GM19025 (cell line): Measurements from ENCODE around the gene ADPRM.

ENCODE experiments used
- ATAC-seq: cut with Tn5 transposase; IDR thresholded peaks from one replicate; pipeline ENCODE4 v1.9.1; 2021; ENCODE audit warnings: mild to moderate bottlenecking, low read depth, moderate library complexity; ENCODE audit not compliant: unreplicated experiment

Gene ADPRM

DNA sequence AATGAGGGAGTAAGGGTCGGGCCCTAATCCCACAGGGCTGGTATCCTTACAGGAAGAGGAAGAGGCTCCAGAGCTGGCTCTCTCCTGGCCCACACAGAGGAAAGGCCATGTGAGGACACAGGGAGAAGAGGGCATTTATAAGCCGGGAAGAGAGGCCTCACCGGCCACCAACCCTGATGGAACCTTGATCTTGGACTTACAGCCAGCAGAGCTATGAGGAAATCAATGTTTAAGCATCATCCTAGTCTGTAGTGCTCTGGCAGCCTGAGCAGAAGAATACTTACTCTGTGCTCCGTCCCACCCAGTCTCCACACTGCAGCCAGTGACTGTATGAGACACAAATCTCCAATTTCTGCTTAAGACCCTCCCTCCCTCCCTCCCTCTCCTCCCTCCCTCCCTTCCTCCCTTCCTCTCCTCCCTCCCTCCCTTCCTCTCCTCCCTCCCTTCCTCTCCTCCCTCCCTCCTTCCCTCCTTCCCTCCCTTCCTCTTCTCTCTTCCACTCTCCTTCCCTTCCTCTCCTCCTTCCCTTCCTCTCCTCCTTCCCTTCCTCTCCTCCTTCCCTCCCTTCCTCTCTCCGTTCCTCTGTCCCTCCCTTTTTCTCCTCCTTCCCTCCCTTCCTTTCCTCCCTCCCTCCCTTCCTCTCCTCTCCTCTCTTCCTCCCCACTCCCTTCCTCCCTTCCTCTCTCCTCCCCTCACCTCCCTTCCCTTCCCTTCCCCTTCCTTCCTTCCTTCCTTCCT, 41.3 kb downstream of the ADPRM start:
- ATAC-seq, result no peak

DNA sequence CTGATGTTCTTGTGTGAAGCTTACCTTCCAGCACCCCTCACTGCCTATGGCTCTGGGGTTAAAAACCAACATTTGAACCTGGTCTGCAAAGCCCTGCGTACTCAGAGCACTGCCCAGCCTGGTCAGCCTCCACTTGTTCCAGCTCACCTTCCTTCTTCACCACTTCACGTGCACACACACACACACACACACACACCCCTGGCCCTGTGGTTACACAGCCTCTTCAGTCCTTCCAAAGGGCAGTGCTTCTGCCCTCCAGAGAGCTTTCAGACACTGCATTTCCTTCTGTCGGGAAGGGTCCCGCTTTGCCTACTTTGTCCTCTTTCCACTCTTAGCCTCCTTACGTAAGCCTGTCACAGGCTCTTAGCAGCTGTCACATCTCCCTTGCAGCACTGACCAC, 42.0 kb downstream of the ADPRM start:
- no peak for ATAC-seq

DNA sequence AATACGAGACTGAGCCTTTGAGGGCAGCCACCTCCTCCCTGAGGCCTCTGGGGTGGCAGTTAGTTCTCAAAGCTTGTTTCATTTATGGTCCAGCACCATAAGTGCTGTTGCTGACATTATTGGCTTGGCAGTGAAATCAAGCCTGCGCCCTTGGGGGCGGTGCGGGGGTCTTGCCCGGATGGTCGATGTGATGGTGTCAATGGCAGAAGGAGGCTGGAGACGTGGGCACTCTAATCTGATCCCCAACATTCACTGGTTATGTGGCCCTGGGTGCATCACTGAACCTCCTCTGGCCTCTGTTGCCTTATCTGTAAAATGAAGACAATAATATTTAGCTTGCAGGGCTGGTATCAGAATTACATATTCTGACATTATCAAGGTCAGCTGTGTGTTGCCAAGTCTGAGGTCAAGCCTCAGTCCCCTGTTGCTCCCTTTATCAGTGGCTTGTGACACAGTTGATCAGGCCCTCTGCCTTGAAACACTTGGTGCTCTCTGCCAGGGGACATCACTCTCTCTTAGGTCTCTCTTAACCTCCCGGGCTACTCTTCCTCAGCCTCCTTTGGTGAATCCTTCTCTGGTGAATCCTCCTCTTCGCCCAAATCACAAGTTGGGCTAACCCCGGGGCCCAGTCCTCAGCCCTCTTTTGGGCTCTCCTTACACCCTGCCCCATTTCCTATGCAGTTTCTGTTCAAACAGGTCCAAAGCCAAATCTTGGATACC, 44.2 kb downstream of the ADPRM start:
- ATAC-seq, result no peak

DNA sequence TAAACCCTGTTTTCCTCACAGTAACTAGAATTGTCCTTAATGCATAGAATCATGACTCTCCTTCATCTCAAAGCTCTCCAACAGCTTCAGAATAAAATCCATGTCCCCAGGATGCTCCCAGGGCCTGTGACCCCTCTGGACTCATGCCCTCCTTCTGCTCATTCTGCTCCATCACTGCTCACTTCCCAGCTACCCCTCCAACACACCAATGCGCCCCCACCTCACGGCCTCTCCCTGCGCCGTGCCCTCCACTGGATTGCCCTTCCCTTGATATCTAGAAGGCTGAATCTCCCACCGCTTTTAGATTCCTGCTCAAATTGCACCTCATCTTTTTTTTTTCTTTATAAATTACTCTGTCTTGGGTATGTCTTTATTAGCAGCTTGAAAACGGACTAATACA, 45.0 kb downstream of the ADPRM start:
- ATAC-seq, result no peak

DNA sequence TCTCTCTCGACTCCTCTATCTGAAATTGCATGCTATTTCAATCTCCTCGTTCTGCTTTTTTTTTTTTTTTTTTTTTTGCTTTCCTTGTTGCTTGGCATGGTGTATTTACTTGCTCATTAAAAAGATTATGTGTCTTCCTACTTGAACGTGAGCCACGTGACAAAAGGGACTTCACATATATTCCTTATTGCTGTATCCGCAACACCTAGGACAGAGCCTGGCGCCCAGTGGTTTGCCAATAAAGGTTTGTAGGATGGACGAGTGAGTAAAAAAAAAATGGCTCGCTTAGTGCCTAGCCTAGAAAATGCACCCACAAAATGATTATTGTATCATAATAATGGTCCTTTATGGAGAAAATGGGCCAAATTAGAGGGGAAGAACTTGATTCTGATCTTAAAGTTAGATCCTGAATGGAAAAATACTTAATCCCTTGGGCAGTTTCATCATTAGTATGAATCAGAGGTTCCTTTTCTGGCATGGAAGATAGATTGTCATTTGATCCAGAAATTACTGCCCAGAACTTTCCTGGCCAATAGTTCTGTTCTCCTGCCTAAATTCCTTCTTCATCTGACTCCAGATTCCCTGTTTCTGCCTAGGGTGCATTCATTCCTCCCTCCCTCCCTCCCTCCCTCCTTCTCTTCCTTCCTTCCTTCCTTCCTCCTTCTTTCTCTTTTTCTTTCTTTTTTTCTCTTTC, 46.1 kb downstream of the ADPRM start:
- no peak for ATAC-seq

DNA sequence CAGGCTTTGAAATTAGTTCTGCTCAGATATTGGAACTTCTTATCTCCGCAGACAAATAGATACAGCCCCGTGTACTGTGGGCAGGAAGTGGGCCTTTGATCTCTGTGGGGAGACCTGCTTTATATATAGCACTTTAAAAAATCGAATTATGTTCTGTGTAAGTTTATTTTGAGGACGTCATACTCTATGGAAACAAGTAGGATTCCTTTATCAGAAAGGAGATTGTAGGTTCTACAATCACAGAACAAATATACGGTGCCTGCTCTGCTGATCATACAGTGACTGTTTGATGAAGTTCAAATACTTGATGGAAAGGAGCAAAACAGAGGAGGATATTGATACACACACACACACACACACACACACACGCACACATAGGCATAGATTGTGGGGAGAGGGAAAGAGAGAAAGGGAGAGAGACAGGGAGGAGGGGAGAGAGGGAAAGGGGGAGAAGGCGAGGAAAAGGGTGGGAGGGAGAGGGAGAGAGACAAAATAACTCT, 47.2 kb downstream of the ADPRM start:
- ATAC-seq, result no peak

DNA sequence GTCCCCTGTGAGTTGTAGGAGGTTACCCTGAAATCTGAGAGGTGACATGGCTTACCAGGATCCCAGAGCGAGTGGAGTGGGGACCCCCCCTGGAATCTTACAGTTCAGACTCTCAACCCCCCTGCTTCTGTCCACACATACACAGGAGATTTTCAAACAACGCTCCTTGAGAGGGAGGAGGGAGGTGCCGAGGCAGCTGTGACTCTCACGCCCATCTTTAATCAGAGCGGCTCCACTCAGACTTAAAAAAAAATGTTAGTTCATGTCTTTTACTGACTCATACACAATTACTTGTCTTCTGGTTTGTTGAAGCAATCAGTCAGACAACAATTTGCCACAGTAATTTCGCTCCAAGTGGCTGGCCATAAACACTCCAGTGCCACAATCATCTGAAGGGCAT, 47.8 kb downstream of the ADPRM start:
- ATAC-seq, result no peak

DNA sequence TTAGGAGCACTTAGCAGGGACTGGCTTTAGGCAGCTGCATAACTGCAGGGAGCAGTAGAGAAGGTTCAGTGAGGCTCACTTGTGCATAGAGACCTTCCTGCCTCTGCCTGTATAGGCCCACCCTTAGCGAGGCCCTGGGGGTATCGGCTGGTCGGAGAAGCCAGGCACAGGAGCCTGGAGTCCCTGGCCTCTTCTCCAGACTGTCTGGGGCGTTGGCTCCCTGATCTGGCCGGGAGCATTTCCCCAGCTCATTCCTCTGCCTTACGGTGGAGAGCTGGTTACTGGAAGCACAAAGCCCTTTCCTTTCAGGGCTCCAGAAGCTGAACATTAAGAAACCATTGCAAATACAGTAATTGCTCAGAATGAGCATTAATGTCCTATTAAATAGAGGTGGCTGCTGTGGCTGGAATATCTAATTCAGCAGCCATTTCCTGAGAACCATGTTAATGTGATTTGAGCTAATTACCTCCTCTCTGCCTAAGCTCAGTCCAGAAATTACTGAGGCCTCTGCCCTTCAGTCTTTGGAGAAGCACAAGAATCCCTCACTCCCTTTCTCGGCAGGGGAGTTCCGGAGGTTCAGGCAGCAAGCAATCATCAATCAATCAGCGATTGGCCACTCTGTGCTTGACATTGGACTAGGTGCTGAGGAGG, 51.3 kb downstream of the ADPRM start:
- no peak for ATAC-seq

DNA sequence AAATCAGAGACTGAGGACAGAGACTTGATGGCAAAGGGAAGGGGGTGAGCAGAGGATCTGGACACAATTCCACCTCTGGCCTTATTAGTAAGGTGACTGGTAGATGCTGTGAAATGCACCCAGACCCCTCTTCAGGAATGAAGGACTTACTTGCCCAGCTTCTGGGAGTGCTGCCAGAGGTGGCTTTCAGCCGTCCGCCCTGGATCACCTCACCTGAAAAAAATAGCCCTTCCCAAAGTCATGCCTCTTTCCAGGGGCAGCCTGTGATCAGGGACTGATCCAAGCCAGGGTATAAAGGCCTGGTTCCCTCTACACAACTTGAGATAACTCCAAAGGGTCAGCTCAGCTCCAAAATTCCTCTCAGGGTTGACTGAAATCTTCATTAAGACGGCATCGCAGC, 52.8 kb downstream of the ADPRM start:
- ATAC-seq, result no peak

DNA sequence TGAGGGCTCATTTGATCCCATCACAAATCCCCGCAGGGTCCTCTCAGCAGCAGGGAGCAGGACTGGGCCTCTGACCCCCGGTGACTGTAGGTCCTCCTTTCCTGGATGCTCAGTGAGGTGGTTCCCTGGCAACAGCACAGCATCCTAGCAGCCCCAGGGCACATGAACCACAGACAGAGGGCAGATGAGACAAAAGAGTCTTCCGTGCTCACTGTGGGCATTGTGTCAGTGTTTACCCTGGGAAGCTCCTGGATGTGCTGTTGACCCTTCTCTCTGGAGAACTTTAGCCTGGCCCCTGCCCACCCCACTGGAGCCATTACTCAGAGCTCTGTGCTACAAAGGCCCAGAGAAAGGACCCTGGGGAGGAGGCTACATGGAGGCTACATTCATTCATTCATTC, 54.2 kb downstream of the ADPRM start:
- no peak for ATAC-seq

DNA sequence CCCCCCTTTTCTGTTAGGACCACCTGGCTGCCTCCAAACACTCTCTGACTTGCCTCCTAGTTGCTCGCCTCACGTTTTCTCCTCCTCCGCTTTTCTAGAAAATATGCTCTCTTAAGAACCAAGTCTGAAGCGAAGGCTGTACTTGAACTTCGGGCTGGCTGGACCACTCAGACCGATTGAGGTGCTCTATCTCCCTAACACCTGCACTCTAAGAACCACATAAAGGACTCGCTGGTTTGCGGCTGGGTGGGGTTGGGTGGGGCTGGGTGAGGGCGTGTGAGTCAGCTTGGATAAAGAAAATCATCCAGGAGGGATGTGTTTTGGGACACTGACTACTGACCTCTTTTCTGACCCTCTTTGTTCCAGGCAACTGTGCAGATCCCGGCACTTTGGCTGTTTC, 55.3 kb downstream of the ADPRM start:
- no peak for ATAC-seq

DNA sequence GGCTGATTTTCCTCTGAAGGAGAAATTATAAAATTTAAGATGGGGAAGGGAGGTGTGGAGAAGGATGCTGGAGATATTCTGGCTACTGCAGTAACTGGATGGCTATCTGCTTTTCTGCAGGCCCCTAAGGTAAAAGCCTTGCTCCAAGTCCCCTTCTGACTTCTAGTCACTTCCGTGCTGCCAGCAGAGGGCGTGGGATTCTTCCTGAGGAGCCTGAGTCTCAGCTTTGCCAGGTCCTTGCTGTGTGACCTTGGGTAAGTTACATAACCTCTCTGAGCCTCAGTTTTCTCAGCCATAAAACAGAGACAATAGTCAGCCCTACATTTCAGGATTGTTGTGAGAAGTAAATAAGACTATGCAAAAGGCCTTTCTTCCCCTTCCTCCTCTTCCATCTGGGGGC, 56.7 kb downstream of the ADPRM start:
- ATAC-seq, result no peak

DNA sequence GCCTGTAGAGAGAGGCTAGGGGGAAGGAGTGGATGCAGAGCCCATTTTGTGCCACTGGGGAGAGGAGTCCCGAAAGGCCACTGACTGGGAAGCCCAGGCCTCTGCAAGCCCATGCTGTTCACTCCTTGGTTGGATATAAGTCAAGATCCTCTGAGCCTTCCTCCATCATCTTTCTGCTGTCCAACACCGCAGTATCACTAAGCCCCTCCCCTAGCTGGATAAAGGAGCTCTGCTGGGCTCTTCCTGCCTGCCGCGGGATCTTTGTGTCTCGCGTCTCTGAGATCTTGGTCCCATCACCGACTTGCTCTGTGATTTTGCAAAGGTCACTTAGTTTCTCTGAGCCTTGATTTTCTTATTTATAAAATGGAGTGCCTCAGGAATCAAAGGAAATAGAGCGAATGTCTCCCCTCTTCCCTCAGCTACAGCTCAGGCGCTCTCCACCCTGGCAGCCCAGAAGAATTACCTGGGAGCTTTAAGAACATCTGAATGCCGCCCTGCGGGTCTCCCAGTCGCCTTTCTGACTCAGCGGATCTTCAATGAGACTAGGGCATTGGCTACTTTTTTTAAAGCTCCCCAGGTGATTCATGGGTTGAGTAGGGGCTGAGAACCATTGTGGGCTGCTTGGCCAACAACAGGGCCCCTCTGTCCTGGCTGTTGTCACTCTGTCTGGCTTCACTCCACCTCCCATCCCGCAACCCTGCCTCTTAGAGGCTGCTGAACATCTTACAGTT, 57.6 kb downstream of the ADPRM start:
- no peak for ATAC-seq

DNA sequence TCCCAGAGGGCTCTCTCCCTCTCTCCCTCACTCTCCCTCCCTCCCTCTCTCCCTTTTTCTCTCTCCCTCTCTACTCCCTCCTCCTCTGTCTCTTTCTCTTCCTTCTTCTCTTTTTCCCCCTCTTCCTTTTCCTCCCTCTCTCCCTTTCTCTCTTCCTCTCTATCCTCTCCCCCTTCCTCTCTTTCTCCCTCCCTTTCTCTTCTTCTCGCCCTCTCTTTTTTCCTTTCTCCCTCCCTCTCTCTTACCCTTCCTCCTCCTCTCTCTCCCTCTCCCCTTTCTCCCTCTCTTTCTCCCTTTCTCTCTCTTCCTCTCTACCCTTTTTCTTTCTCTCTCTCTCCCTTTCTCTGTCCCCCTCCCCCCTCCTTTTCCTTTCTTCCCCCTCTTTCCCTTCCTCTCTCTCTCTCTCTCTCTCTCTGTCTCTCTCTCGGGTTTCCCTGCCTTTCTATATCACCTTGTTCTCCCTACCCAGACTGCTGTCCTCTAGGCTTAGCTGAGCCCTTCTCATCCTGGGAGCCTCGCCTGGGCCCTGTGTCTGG, 58.3 kb downstream of the ADPRM start:
- no peak for ATAC-seq

DNA sequence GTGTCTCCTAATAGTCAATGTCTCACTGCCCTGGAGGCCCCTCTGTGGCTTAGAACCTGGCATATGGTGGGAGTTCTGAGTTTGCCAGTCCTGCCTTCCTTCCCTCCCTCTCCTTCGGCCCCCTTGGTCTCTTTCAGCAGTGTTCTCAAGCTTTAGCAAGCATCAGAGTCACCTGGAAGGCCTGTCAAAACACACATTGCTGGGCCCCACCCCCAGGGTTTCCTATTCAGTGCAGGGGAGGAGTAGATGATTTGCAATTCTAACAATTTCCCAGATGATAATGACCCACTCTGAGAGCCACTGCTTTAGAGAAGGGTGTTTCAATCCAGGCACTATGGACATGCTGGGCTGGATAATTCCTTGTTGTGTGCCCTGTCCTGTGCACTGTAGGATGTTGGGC, 58.8 kb downstream of the ADPRM start:
- ATAC-seq, result no peak

DNA sequence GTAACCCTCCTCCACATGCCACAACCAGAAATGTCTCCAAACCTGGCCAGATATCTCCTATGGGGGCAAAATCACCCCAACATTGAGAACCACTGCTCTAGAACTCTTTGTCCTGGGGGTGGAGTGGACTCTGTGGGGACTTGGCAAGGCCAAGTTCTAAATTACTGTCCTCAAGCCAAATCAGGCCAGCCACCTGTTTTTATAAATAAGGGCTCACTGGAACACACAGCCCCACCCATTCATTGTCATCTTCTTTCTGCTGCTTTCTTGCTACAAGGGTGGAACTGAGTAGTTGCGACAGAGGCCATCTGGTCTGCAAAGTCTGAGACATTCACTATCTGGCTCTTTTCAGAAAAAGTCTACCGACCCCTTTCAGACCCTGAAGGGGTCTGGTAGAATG, 59.2 kb downstream of the ADPRM start:
- no peak for ATAC-seq

DNA sequence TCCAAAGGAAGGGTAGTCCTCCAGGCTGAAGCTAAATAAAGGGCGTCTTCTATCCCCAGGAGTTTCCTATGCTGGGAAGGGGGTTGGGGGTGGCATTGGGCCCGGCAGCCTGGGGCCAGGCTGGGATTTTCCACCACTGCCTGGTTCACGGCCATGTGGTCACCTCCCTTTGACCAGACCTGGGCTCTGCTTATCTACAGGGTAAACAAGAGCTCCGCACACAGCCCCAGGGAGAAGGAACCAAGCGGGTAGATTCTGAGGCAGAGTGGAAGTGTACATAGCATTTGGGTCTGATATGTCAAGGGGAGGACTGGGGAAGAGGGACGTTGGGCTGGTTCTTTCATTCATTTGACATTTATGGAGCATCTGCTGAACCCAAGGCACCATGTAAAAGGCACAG, 59.7 kb downstream of the ADPRM start:
- no peak for ATAC-seq

DNA sequence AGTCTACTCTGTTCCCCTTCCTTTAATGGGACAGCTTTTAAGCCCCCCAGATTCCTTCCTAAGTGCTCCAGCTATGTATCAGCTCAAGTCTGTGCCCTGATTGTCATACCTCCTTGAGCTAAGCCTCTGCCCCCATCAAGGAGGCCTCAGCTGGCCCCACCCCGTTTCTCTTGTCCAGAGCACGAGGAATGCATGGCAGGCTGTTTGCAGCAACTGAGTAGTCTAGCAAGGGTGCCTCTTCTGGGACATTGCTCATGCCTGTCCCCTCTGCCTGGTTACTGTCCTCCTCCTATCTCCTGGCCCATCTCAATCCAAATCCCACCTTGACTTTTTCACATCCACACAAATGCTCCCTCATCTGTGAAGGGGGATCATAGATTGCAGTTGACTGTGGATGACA, 60.3 kb downstream of the ADPRM start:
- ATAC-seq, result no peak

DNA sequence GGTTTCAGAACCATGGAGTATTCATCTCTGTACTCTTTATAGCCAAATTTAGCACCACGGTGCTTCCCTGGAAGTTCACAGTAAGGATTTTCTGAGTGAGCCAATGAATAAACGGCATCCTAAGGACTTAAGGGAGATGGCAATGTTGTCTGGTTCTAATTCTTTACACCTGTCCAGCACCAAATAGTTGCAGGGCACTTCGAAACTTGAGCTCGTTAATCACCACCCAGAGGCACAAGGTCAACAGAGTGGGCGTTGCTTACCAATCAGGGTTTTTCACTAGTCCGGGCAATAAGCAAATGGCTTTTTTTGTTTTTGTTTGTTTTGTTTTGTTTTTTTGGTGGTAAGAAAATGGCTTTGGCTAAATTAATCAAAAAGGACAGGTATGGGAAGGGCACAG, 60.7 kb downstream of the ADPRM start:
- no peak for ATAC-seq
